GM23338 (cell line): Measurements from ENCODE around the gene PLEKHG2. TPM values are rescaled to one million over a fixed set of nuclear protein-coding genes. Genes with fewer than 3 reads are reported as not detected.

Source experiments
- ATAC-seq: fragments of 200-7000 bp; cut with Tn5 transposase; 3 replicates; pipeline ENCODE4 v1.9.1; 2020
- DNase-seq: peaks from one replicate; pipeline ENCODE4 v3.0.0-alpha.2; 2015; ENCODE audit warnings: low spot score
- H2AFZ ChIP-seq: fragments of 200-600 bp; sonication (generic); 2 replicates; pipeline ENCODE4 v1.8.0; 2016; ENCODE audit warnings: antibody characterized with exemption, mild to moderate bottlenecking, moderate library complexity
- H3F3A ChIP-seq: fragments of 200-600 bp; sonication (generic); replicated peaks from 2 replicates; pipeline ENCODE4 v1.8.0; 2017; ENCODE audit warnings: antibody characterized with exemption, mixed run types, low read depth
- H3K27ac ChIP-seq: fragments of 200-600 bp; sonication (generic); 2 replicates; pipeline ENCODE4 v1.6.1; 2016; ENCODE audit warnings: low read depth
- H3K27me3 ChIP-seq: fragments of 200-600 bp; sonication (generic); 2 replicates; pipeline ENCODE4 v1.8.0; 2016; ENCODE audit warnings: mild to moderate bottlenecking, mixed run types, moderate library complexity; ENCODE audit not compliant: insufficient read depth
- H3K36me3 ChIP-seq: fragments of 200-600 bp; sonication (generic); 2 replicates; pipeline ENCODE4 v1.8.0; 2016; ENCODE audit warnings: mild to moderate bottlenecking; ENCODE audit not compliant: insufficient read depth
- H3K4me1 ChIP-seq: fragments of 200-600 bp; sonication (generic); 2 replicates; pipeline ENCODE4 v1.8.0; 2016; ENCODE audit warnings: mild to moderate bottlenecking, moderate library complexity; ENCODE audit not compliant: insufficient read depth
- H3K4me2 ChIP-seq: fragments of 200-600 bp; sonication (generic); 2 replicates; pipeline ENCODE4 v1.7.1; 2017; ENCODE audit warnings: mixed run types
- H3K4me3 ChIP-seq: fragments of 200-600 bp; sonication (generic); 2 replicates; pipeline ENCODE4 v1.6.1; 2016; ENCODE audit warnings: mixed run types
- H3K79me2 ChIP-seq: fragments of 200-600 bp; sonication (generic); replicated peaks from 2 replicates; pipeline ENCODE4 v1.8.0; 2017; ENCODE audit warnings: mild to moderate bottlenecking; ENCODE audit not compliant: insufficient read depth
- H3K9me2 ChIP-seq: fragments of 200-600 bp; sonication (generic); 2 replicates; pipeline ENCODE4 v1.8.0; 2017; ENCODE audit not compliant: insufficient read depth
- H4K20me1 ChIP-seq: fragments of 200-600 bp; sonication (generic); replicated peaks from 2 replicates; pipeline ENCODE4 v1.8.0; 2017; ENCODE audit warnings: mild to moderate bottlenecking; ENCODE audit not compliant: insufficient read depth
- H3K27ac Mint-ChIP-seq: 2 replicates; pipeline ENCODE4 v1.8.0; 2020; ENCODE audit warnings: inconsistent platforms, mild to moderate bottlenecking, moderate library complexity, mixed read lengths
- H3K27me3 Mint-ChIP-seq: 3 replicates; pipeline ENCODE4 v1.8.0; 2022; ENCODE audit warnings: low read depth, mild to moderate bottlenecking, moderate library complexity, mixed read lengths, inconsistent platforms; ENCODE audit not compliant: insufficient read depth, poor library complexity
- H3K36me3 Mint-ChIP-seq: 3 replicates; pipeline ENCODE4 v1.8.0; 2021; ENCODE audit warnings: low read depth, mild to moderate bottlenecking, inconsistent platforms, moderate library complexity, mixed read lengths
- H3K4me1 Mint-ChIP-seq: 3 replicates; pipeline ENCODE4 v1.8.0; 2020; ENCODE audit warnings: mild to moderate bottlenecking, inconsistent platforms, mixed read lengths
- H3K4me3 Mint-ChIP-seq: 3 replicates; pipeline ENCODE4 v1.8.0; 2021; ENCODE audit warnings: moderate library complexity, mild to moderate bottlenecking, inconsistent platforms, mixed read lengths
- H3K9me3 Mint-ChIP-seq: 3 replicates; pipeline ENCODE4 v1.8.0; 2020; ENCODE audit warnings: moderate library complexity, mild to moderate bottlenecking, inconsistent platforms, mixed read lengths
- CREB1 ChIP-seq: fragments of 250-450 bp; sonication (Bioruptor Pico); IDR thresholded peaks from 2 replicates; pipeline ENCODE4 v1.5.0; 2020; ENCODE audit warnings: low read depth, mild to moderate bottlenecking, moderate library complexity
- CTCF ChIP-seq, 2 experiments: fragments of 200-600 bp in 1 of 2; sonication (generic) in 1 of 2; conservative IDR thresholded peaks; 2 replicates each; pipeline versions ENCODE4 v1.5.1 to v1.6.1; 2016 to 2017; ENCODE audit warnings: antibody characterized with exemption in 2 of 2, low read depth in 2 of 2, mild to moderate bottlenecking in 2 of 2, moderate library complexity in 1 of 2
- EZH2 ChIP-seq: fragments of 200-600 bp; sonication (generic); IDR thresholded peaks from one replicate; pipeline ENCODE4 v1.8.0; 2017; ENCODE audit warnings: antibody characterized with exemption, mild to moderate bottlenecking, low read depth; ENCODE audit not compliant: unreplicated experiment
- JUNB ChIP-seq: IDR thresholded peaks from one replicate; pipeline ENCODE4 v1.6.1; 2016; ENCODE audit warnings: antibody characterized with exemption; ENCODE audit not compliant: unreplicated experiment
- NANOG ChIP-seq: IDR thresholded peaks from 2 replicates; pipeline ENCODE4 v1.6.1; 2016; ENCODE audit warnings: antibody characterized with exemption, borderline replicate concordance
- POLR2AphosphoS5 ChIP-seq: IDR thresholded peaks from 2 replicates; pipeline ENCODE4 v1.6.1; 2016; ENCODE audit warnings: antibody characterized with exemption, low read depth
- STAT1 ChIP-seq: IDR thresholded peaks from one replicate; pipeline ENCODE4 v1.6.1; 2016; ENCODE audit warnings: antibody characterized with exemption; ENCODE audit not compliant: unreplicated experiment
- ZNF114 ChIP-seq: fragments of 250-450 bp; sonication (Bioruptor Pico); IDR thresholded peaks from 2 replicates; pipeline ENCODE4 v1.5.0; 2020; ENCODE audit warnings: mild to moderate bottlenecking, moderate library complexity
- ZNF331 ChIP-seq: fragments of 250-450 bp; sonication (Bioruptor Pico); IDR thresholded peaks from 2 replicates; pipeline ENCODE4 v1.5.0; 2020; ENCODE audit warnings: low read depth, mild to moderate bottlenecking, moderate library complexity
- ZNF462 ChIP-seq: fragments of 250-450 bp; sonication (Bioruptor Pico); IDR thresholded peaks from 2 replicates; pipeline ENCODE4 v1.5.0; 2020; ENCODE audit warnings: mild to moderate bottlenecking, moderate library complexity
- polyA plus RNA-seq: library from polyadenylated mRNA; unstranded; fragments of >200 nt; fragmentation: Nextera tagmentation; extraction: Ambion mirVana; gene quantifications from 2 replicates; pipeline ENCODE4 v1.2.1, GENCODE V29; 2016
- total RNA-seq: library from RNA; depleted of rRNA; stranded (reverse); fragments of >200 nt; shearing (Covaris generic); gene quantifications from 2 replicates; pipeline ENCODE4 v1.2.3, GENCODE V29; 2014

PLEKHG2 gene
- total and polyA plus RNA-seq, 2 experiments from 2014 or later = 15.5 to 41.3 TPM

GRCh38 chr19:39405261-39405957 lies 7.1 kb upstream of the PLEKHG2 start:
- Histone ChIP-seq H2AFZ (no peak overlapping the region), H3K27me3 (no peaks in the 10 kb centered on the region), H3K4me2 (peak overlapping the region; percentile 91), H4K20me1 (peaks cover under 1% of the 10 kb centered on the region), H3K9me2 (no peaks in the 10 kb centered on the region), H3K4me1 (peaks cover 54% of the 10 kb centered on the region), H3K4me3 (peak overlapping the region; percentile 99; the same call in 1 of the 2 replicates), H3K27ac (peak overlapping the region; percentile 85; the same call in 1 of the 2 replicates), H3K36me3 (no peaks in the 10 kb centered on the region), H3F3A (peaks cover 42% of the 10 kb centered on the region; the same call in 1 of the 2 replicates), H3K79me2 (peaks cover 23% of the 10 kb centered on the region)
- H3K4me1 Mint-ChIP-seq = peaks cover 54% of the 10 kb centered on the region
- H3K36me3 Mint-ChIP-seq = peaks cover 14% of the 10 kb centered on the region; the same call in 2 of the 3 replicates
- peaks cover 34% of the 10 kb centered on the region for H3K27me3 Mint-ChIP-seq
- H3K4me3 Mint-ChIP-seq = peak overlapping the region; percentile 94; the same call in 2 of the 3 replicates
- DNase-seq = no peak
- TF ChIP-seq JUNB (no peak), EZH2 (no peak), ZNF462 (no peak), ZNF114 (CRISPR knock-in tag) (no peak), CREB1 (CRISPR knock-in tag) (no peak), ZNF331 (no peak), CTCF (conservative IDR thresholded peaks at IDR 0.05; ENCODE audit: low read depth in 2 of 2) (no peak), STAT1 (no peak), POLR2AphosphoS5 (no peak), NANOG (no peak)
- ATAC-seq = no peak
- no peaks in the 10 kb centered on the region; the same call in 2 of the 3 replicates for H3K9me3 Mint-ChIP-seq
- H3K27ac Mint-ChIP-seq = peak overlapping the region; percentile 78
